HT1080 (cell line): ENCODE results near the gene FBXL13. TPM values are rescaled to one million over a fixed set of nuclear protein-coding genes. Genes with fewer than 3 reads are reported as not detected.
"Not testable (repeated sequence)": the region's sequence is repeated elsewhere in the genome, so short reads cannot be mapped to it uniquely, and the experiment has no call there.

Experiments
- DNase-seq: peaks from one replicate; pipeline ENCODE4 v3.0.0-alpha.2; 2015; ENCODE audit warnings: low read depth
- total RNA-seq: library from RNA; depleted of rRNA; stranded (reverse); fragments of >200 nt; shearing (Covaris generic); gene quantifications from 2 replicates; pipeline ENCODE4 v1.2.3, GENCODE V29; 2014

FBXL13 gene
- total RNA-seq, 1 experiment from 2014 or later: 0.56 TPM

- no peak for DNase-seq
These were observed 43.6 kb downstream of the FBXL13 start for GRCh38 chr7:103031024-103031423.

GRCh38 chr7:103025341-103025740 lies 49.3 kb downstream of the FBXL13 start:
- no peak for DNase-seq

GRCh38 chr7:103023578-103023977 lies 51.0 kb downstream of the FBXL13 start:
- not testable (repeated sequence) for DNase-seq

- DNase-seq: not testable (repeated sequence)
These were observed 53.1 kb downstream of the FBXL13 start for GRCh38 chr7:103021490-103021889.

- DNase-seq: not testable (repeated sequence)
These were observed 53.7 kb downstream of the FBXL13 start for GRCh38 chr7:103020876-103021275.

GRCh38 chr7:103018295-103018694 lies 56.3 kb downstream of the FBXL13 start:
- DNase-seq: not testable (repeated sequence)

GRCh38 chr7:103011650-103012049 lies 62.9 kb downstream of the FBXL13 start:
- DNase-seq: peak; percentile 29

GRCh38 chr7:103010211-103010610 lies 64.4 kb downstream of the FBXL13 start:
- DNase-seq: no peak

- DNase-seq: no peak
These were observed 65.0 kb downstream of the FBXL13 start for GRCh38 chr7:103009466-103010185.

- no peak for DNase-seq
These were observed 71.6 kb downstream of the FBXL13 start for GRCh38 chr7:103003004-103003403.

- DNase-seq: no peak
These were observed 73.4 kb downstream of the FBXL13 start for GRCh38 chr7:103001210-103001609.

GRCh38 chr7:102996957-102997356 lies 77.6 kb downstream of the FBXL13 start:
- DNase-seq: no peak

GRCh38 chr7:102995609-102996008 lies 79.0 kb downstream of the FBXL13 start:
- not testable (repeated sequence) for DNase-seq

- DNase-seq: no peak
These were observed 80.0 kb downstream of the FBXL13 start for GRCh38 chr7:102994567-102994966.

GRCh38 chr7:102993718-102994029 lies 80.9 kb downstream of the FBXL13 start:
- no peak for DNase-seq

- DNase-seq: peak; percentile 77
These were observed 81.5 kb downstream of the FBXL13 start for GRCh38 chr7:102992938-102993717.

GRCh38 chr7:102992509-102992937 lies 82.1 kb downstream of the FBXL13 start:
- DNase-seq: no peak

- DNase-seq: peak; percentile 98
These were observed 82.9 kb downstream of the FBXL13 start for GRCh38 chr7:102991540-102992214.

- DNase-seq: no peak
These were observed 83.5 kb downstream of the FBXL13 start for GRCh38 chr7:102991077-102991539.

- no peak for DNase-seq
These were observed 84.0 kb downstream of the FBXL13 start for GRCh38 chr7:102990642-102991041.

GRCh38 chr7:102988631-102989560 lies 85.7 kb downstream of the FBXL13 start:
- DNase-seq: no peak
